ENCODE measurements around the gene INPP4A.

The INPP4A gene

DNA sequence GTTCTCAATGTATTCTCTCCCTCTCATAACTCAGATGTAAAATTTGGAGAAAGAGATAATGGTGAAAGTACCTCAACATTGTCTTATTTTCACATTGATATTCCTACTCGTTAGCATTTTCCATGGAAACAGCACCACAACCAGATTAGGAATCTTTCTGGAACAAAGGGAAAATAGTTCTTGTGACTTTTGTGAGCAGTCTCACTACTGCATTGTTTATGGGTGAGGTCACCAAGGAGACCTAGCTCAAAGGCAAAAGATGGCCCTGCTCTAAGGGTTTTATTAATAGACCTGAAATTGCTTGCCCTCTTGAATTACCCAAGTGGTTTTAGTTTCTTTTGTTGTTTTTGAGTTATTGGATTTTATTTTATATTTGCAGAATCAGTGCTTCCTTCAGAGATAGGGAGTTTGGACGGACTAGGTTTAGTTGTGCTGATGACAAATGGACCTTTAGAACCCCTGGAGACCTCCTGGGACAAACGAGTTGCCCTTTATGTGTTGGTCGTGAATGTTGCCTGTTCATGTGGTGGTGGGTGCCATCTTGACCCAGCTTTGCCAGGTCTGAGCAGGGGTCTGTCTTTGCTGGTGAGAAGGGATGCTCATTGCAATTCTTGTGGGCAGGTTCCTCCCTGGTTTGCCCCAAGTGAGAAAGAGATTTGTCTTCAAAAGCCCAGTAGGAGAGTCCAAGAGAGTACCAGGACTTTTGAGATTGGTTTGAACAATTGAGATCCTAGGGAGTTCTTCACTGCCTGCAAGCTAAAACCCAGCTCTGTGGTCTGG is 58.1 kb downstream of the INPP4A start:
- H3K4me3 ChIP-seq (ENCODE audit: low read depth, low read length), result no peak overlapping the region
- DNase-seq (ENCODE audit: low read depth), result peak; percentile 52
- TF ChIP-seq CTCF (IDR thresholded peaks at IDR 0.05; ENCODE audit: insufficient read depth, low read depth, low read length, missing control alignments), result no peak

- no peak for TF ChIP-seq CTCF (IDR thresholded peaks at IDR 0.05; ENCODE audit: insufficient read depth, low read depth, low read length, missing control alignments)
- H3K4me3 ChIP-seq (ENCODE audit: low read depth, low read length), result no peak overlapping the region
- no peak for DNase-seq (ENCODE audit: low read depth)
Observed at GRCh38 chr2:98503481-98504105, 58.9 kb downstream of the INPP4A start.

DNA sequence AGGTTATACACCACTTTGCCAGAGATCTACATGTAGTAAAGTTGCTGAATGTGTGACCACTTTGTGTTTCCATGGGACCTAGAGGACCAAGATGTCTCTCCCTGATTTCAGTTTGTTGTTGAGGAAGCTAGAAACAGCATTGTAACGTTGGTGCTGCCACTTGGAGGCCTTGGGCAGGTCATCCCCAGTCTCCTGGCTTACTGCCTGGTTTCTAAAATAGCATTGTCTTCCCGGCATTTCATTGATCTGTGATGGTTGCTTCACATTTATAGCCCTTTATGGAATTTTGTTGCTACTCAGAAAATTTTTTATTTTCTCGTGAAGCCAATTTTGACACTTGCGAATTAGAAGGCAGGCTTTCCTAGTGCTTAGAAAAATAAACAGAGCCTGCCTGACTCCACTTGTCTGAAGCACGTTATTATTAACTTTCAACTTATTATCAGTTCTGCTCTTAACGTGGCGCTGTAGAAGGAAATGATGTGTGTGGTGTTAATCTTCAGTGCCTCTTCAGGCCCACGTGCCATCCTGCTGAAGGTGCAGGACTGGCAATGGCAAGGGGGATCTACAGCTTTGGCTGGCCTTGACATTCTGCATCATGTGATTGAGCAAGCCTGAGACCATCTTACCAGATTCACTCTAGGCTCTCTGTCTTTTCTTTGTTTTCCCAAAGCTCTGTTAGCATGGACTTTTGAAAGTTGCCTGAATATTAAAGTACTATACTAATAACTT is 59.9 kb downstream of the INPP4A start:
- no peak for DNase-seq (ENCODE audit: low read depth)
- TF ChIP-seq CTCF (IDR thresholded peaks at IDR 0.05; ENCODE audit: insufficient read depth, low read depth, low read length, missing control alignments), result no peak
- H3K4me3 ChIP-seq (ENCODE audit: low read depth, low read length), result no peak overlapping the region

GRCh38 chr2:98505311-98505808 is 60.7 kb downstream of the INPP4A start:
- TF ChIP-seq CTCF (IDR thresholded peaks at IDR 0.05; ENCODE audit: insufficient read depth, low read depth, low read length, missing control alignments), result no peak
- DNase-seq (ENCODE audit: low read depth), result no peak
- H3K4me3 ChIP-seq (ENCODE audit: low read depth, low read length), result no peak overlapping the region

- DNase-seq (ENCODE audit: low read depth), result no peak
- no peak overlapping the region for H3K4me3 ChIP-seq (ENCODE audit: low read depth, low read length)
- TF ChIP-seq CTCF (IDR thresholded peaks at IDR 0.05; ENCODE audit: insufficient read depth, low read depth, low read length, missing control alignments), result no peak
Observed at GRCh38 chr2:98505971-98506664, 61.5 kb downstream of the INPP4A start.

DNA sequence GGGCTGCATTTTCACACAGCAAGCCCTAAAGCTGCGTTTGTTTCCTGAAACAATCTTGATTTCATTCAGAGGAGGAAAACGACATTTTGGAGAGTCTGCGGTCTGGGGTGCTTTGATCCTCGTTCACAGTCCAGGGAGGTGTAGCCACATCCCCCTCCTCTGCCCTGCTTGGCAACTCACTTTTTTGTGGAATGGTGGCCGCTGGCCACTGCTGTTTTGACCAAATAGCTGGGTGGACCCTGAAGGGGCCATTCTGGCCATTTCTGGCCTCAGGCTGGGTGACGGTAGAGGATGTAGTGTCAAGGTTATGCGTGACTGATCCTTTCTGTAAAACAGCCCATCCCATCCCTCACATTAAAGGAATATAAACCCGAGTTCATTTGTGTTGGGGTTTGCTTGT is 62.2 kb downstream of the INPP4A start:
- no peak for DNase-seq (ENCODE audit: low read depth)
- no peak for TF ChIP-seq CTCF (IDR thresholded peaks at IDR 0.05; ENCODE audit: insufficient read depth, low read depth, low read length, missing control alignments)
- no peak overlapping the region for H3K4me3 ChIP-seq (ENCODE audit: low read depth, low read length)

Measured in GM12865 (cell line).